Epithelial cell of prostate (primary cell): Measurements from ENCODE around the gene AQP2.

Source experiments
- DNase-seq: peaks from one replicate; pipeline ENCODE4 v3.0.0-alpha.2; 2011; ENCODE audit warnings: low read depth, low spot score
- H3K27ac ChIP-seq: fragments of 450-650 bp; 2 replicates; pipeline ENCODE4 v1.5.1; 2017; ENCODE audit warnings: mild to moderate bottlenecking

The AQP2 gene

GRCh38 chr12:49939307-49939706 lies 11.2 kb upstream of the AQP2 start:
- DNase-seq, result no peak
- H3K27ac ChIP-seq, result no peak overlapping the region

GRCh38 chr12:49939707-49940106 lies 10.8 kb upstream of the AQP2 start:
- DNase-seq, result no peak
- no peak overlapping the region for H3K27ac ChIP-seq

GRCh38 chr12:49941556-49942511 lies 8.7 kb upstream of the AQP2 start:
- no peak overlapping the region for H3K27ac ChIP-seq
- DNase-seq, result no peak

GRCh38 chr12:49942512-49942893 lies 8.0 kb upstream of the AQP2 start:
- no peak for DNase-seq
- H3K27ac ChIP-seq, result no peak overlapping the region

GRCh38 chr12:49942921-49943624 lies 7.5 kb upstream of the AQP2 start:
- no peak overlapping the region for H3K27ac ChIP-seq
- no peak for DNase-seq

GRCh38 chr12:49943625-49943960 lies 6.9 kb upstream of the AQP2 start:
- DNase-seq, result no peak
- H3K27ac ChIP-seq, result no peak overlapping the region

GRCh38 chr12:49944046-49944445 lies 6.5 kb upstream of the AQP2 start:
- no peak for DNase-seq
- no peak overlapping the region for H3K27ac ChIP-seq

- H3K27ac ChIP-seq, result no peak overlapping the region
Observed at GRCh38 chr12:49944718-49945117, 5.8 kb upstream of the AQP2 start.

GRCh38 chr12:49945394-49946080 lies 5.0 kb upstream of the AQP2 start:
- H3K27ac ChIP-seq, result no peak overlapping the region
- no peak for DNase-seq

More at GRCh38 chr12:49944718-49945117, 5.8 kb upstream of the AQP2 start:
- DNase-seq, result no peak

- DNase-seq, result no peak
- H3K27ac ChIP-seq, result no peak overlapping the region
Observed at GRCh38 chr12:49946086-49946485, 4.5 kb upstream of the AQP2 start.

GRCh38 chr12:49946497-49946896 lies 4.0 kb upstream of the AQP2 start:
- H3K27ac ChIP-seq, result no peak overlapping the region
- DNase-seq, result no peak

GRCh38 chr12:49947593-49948226 lies 2.8 kb upstream of the AQP2 start:
- H3K27ac ChIP-seq, result no peak overlapping the region
- no peak for DNase-seq

GRCh38 chr12:49948866-49949845 lies 1.4 kb upstream of the AQP2 start:
- no peak overlapping the region for H3K27ac ChIP-seq
- no peak for DNase-seq

GRCh38 chr12:49949866-49950265 lies 671 bp upstream of the AQP2 start:
- no peak overlapping the region for H3K27ac ChIP-seq
- DNase-seq, result no peak

GRCh38 chr12:49951411-49952240 lies 1.1 kb downstream of the AQP2 start:
- no peak overlapping the region for H3K27ac ChIP-seq
- no peak for DNase-seq

- no peak for DNase-seq
- no peak overlapping the region for H3K27ac ChIP-seq
Observed at GRCh38 chr12:49952391-49953055, 2.0 kb downstream of the AQP2 start.

- DNase-seq, result no peak
- H3K27ac ChIP-seq, result no peak overlapping the region
Observed at GRCh38 chr12:49953151-49953550, 2.6 kb downstream of the AQP2 start.
